GM11168 (cell line): ENCODE data around the gene AKR7A3.
"Not testable (repeated sequence)": the region's sequence is repeated elsewhere in the genome, so short reads cannot be mapped to it uniquely, and the experiment has no call there.

Experiments
- in situ Hi-C: fragments of 300-500 bp; cut with MboI; formaldehyde crosslinking; loops from one replicate; pipeline ENCODE4 v1.12.0; 2022; ENCODE audit warnings: low sequenced_read_pairs; ENCODE audit not compliant: unreplicated experiment

Gene AKR7A3

GRCh38 chr1:19321071-19321470, 32.5 kb upstream of the AKR7A3 start:
- in situ Hi-C loops = no loop called here

GRCh38 chr1:19319196-19319595, 30.6 kb upstream of the AKR7A3 start:
- in situ Hi-C loops = no loop called here

- in situ Hi-C loops = no loop called here
These were observed 28.7 kb upstream of the AKR7A3 start for GRCh38 chr1:19317126-19317910.

DNA sequence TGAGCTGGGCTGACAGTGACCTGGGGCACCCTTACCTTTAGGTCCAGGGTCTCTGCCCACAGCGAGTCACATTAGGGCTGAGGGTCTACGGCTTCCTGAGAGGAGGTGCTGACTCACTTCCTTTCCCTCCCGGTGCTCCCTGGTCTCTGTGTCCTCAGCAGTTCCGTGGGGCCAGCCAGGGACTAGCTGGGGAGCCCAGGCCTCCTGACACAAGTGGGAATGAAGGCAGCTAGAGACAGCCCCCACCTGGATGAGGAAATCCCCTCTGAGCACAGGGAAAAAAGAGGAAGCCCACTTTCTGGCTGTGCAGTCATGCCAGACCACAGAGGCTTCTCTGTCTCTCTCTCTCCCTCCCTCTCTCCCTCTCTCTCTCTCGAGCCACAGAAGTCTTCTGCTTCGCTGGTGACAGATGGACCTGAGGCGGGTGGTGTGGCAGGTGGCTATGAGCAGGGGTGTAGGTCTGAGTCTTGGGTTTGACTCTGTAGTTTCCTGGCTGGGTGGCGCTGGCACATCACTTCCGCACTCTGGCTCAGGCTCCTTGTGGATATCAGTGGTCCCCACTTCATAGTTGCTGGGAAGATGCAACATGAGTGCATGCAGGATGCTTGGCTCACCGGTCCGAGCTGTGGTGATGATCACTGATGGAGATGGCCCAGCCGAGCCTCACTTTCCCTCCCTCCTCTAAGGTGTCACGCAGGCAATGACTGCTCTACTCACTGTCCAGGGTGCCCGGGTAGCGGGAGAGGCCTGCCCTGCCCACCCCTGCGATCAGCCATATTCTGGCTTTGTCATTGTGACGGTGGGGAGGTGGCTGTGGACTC, 27.0 kb upstream of the AKR7A3 start:
- in situ Hi-C loops = no loop called here

- in situ Hi-C loops = no loop called here
These were observed 25.7 kb upstream of the AKR7A3 start for GRCh38 chr1:19313961-19314882.

DNA sequence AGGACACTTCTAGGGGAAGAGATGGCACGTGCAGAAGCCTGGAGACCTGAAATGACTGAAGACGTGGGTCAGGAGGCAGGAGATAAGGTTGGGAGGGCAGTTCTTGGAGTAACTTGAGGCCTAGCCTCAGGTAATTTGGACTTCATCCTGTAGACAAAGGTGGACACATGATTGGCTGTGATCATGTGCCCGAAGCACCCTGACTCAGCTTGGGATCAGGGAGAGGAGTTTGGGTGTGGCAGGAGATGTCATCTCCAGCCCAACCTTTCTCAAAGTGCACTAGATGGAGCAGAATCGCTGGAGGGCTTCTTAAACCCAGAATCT, 25.0 kb upstream of the AKR7A3 start:
- in situ Hi-C loops = no loop called here

DNA sequence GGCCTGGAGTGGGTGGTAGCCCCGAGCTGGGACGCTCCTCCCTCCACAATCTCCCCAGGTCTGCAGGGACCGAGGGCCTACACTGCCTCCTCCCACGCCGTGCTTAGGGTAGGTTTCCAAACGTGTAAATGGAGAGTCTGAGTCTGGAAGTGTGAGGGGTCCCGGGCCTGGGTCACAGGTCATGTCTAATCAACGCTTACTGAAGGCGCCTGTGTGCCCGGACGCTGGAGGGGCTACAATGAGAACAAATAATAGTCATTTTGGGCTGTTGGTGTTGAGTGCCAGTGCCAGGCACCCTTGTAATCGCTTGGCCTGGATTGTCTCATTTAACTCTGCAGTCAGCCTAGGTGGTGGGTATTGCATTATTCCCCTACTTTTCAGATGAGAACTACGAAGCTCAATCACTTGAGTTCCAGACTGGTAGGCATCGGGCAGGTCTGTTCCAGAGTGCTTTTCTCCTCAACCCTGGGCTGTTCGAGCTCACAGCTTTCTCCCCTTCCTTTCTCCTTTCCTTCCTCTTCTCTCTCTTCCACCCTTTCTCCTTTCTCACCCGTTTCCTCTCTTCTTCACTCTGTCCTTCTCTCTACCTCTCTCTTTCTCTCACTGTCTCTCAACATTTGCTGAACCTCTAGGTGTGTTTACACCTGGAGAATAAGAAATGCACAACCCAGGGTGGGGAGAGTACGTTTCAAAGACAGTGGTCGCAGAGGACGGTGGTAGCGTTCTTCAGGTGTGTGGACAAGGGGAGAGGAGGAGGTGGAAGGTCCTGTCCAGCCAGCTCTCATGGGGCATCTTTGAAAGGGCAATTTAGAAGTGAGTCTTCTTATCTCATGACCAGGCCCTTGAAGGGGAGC, 24.4 kb upstream of the AKR7A3 start:
- in situ Hi-C loops = no loop called here

DNA sequence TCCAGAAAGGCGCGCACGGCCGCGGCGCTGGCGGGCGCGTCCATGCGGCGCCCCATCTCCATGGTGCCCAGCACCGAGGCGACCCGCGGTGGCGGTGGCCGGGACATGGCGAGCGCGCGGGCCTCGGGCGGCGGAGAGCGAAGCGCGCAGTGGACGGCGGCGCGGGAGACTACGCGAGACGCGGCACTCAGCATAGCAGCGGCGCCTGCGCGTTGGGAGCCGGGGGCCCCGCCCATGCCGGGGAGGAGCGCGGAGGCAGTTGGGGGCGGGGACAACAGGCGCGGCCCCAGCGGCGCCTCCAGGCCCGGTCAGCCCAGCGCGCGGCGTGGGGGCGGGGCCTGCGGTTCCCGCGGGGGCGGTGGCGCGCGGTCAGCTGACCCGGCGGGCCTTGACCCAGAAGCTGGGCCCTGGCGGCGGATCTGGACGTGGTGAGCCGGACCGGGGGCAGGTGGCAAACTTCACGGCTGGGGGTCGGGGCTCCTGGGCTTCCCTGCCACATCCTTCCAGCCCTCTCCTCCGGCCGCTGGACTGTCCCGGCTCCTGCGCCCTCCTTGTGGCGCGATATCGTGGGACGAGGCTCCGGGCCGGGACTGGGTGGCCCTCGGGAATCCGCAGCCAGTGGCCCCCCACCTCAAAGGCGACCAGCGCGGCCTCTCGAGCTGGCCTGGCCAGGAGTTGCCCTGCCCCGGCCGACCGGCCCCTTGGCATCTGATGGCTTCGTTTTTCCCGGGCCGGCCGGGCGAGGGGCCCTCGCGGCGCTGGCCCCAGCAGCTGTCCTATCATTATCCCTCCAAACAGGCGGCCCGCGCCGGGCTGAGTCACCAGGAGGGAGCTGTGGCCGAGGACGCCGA, 23.6 kb upstream of the AKR7A3 start, which contains the start of the genes AKR7A2 and SLC66A1:
TSS of gene AKR7A2 (minus strand) at position 214 of the 851 bp plus-strand sequence. CDS start at position 194, 20 bp downstream.
TSS of gene SLC66A1 (plus strand) at position 396 of the 851 bp plus-strand sequence. CDS start 5,352 bp downstream, outside the sequence.
- in situ Hi-C loops = no loop called here

DNA sequence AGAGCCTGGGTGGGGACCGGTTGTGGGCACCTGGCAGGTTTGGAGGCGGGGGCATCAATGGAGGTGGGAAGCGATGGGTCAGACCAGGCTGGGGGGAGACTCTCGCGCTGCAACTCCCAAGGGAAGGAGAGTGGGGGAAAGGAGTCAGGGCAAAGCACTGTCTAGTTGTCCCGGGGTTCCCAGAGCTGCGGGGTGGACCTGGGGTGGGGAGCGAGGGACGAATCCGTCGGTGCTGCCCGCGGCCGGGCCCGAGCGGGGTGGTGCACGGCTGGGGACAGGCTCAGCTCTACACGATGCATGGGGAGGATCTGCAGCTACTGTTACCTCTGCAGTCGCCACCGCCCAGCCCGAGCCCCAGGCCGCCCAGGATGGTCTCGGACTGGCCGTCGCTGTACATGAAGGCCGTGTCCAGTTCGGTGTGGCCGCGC, 22.9 kb upstream of the AKR7A3 start:
- in situ Hi-C loops = no loop called here

- in situ Hi-C loops = no loop called here
These were observed 22.3 kb upstream of the AKR7A3 start for GRCh38 chr1:19310720-19311502.

- in situ Hi-C loops = no loop called here
These were observed 21.5 kb upstream of the AKR7A3 start for GRCh38 chr1:19310061-19310460.

DNA sequence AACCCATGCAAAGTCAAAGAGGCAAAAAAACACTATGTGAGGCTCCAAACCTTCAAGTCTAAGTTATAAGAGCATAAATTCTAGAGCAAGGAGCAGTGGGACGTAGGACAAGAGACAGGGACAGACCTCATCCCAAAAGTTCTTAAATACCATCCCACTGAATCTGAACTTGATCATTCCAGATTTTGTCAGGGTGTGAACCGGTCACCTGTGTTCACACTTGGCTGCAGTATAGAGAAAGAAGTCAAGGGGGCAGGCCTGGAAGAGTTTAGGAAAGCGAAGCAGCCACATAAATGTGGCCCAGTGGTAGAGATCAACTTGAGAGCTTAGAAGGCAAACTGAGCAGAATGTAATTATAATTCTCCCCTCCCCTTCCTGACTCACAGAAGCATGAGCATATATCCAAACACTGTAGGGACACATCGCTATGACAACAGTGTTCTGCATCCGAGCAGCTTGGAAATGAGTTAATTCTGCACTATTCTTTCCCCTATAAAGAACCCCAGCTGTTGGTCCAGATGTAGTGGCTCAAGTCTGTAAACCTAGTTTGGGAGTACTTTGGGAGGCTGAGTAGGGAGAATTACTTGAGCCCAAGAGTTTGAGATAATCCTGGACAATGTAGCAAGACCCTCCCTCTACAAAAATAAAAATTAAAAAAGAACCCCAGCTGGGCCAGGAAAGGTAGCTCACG, 20.7 kb upstream of the AKR7A3 start:
- in situ Hi-C loops = no loop called here

- in situ Hi-C loops = no loop called here
These were observed 19.9 kb upstream of the AKR7A3 start for GRCh38 chr1:19308509-19308907.

GRCh38 chr1:19307794-19308508, 19.4 kb upstream of the AKR7A3 start:
- in situ Hi-C loops = no loop called here

- in situ Hi-C loops = no loop called here
These were observed 18.4 kb upstream of the AKR7A3 start for GRCh38 chr1:19306941-19307340.

DNA sequence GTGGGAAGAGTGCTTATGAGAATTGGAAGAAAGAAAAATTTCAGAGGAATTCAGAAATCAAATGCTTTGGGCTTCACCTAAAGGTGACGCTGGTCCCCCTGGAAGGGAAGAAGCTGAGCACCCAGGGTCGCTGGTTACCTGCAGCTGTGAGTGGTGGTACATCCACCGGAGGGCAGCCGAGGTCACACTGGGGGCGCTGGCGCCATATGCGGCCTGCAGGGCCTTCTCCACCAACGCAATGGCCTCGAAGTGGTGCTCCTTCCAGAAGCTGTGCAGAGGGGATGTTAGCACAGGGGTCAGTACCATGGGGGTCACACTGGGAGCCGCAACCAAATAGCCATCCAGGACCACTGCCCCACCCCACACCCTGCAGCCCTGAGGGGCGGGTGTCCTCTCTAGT, 17.3 kb upstream of the AKR7A3 start:
- in situ Hi-C loops = no loop called here

- in situ Hi-C loops = not testable (repeated sequence)
These were observed 15.5 kb upstream of the AKR7A3 start for GRCh38 chr1:19304081-19304480.
